H9 (cell line): Measurements from ENCODE around the gene CCDC148. TPM values are rescaled to one million over a fixed set of nuclear protein-coding genes. Genes with fewer than 3 reads are reported as not detected.

Source experiments
- DNase-seq: peaks from one replicate; pipeline ENCODE4 v3.0.0-alpha.2; 2017
- H2AFZ ChIP-seq: one replicate; pipeline ENCODE4 v1.6.1; 2013; ENCODE audit warnings: mild to moderate bottlenecking, low read length, control low read depth, moderate library complexity
- H2AK5ac ChIP-seq: 2 replicates; pipeline ENCODE4 v1.6.1; 2013; ENCODE audit warnings: low read length, control low read depth, mixed read lengths; ENCODE audit not compliant: insufficient read length
- H2BK120ac ChIP-seq: one replicate; pipeline ENCODE4 v1.6.1; 2013; ENCODE audit warnings: low read depth, mild to moderate bottlenecking, low read length, control low read depth, inconsistent platforms; ENCODE audit not compliant: poor library complexity, severe bottlenecking
- H2BK12ac ChIP-seq: 2 replicates; pipeline ENCODE4 v1.6.1; 2013; ENCODE audit warnings: low read length, control low read depth, mixed read lengths, low read depth; ENCODE audit not compliant: insufficient read length
- H2BK15ac ChIP-seq: 2 replicates; pipeline ENCODE4 v1.6.1; 2013; ENCODE audit warnings: low read depth, low read length, control low read depth
- H2BK20ac ChIP-seq: one replicate; pipeline ENCODE4 v1.6.1; 2013; ENCODE audit warnings: low read depth, mild to moderate bottlenecking, low read length, control low read depth, inconsistent platforms; ENCODE audit not compliant: poor library complexity, severe bottlenecking
- H2BK5ac ChIP-seq: 2 replicates; pipeline ENCODE4 v1.6.1; 2013; ENCODE audit warnings: low read length, control low read depth, mixed read lengths; ENCODE audit not compliant: insufficient read length
- H3K14ac ChIP-seq: 2 replicates; pipeline ENCODE4 v1.6.1; 2013; ENCODE audit warnings: low read length, control low read depth; ENCODE audit not compliant: insufficient read depth
- H3K18ac ChIP-seq: 2 replicates; pipeline ENCODE4 v1.6.1; 2013; ENCODE audit warnings: low read depth, mild to moderate bottlenecking, mixed read lengths, low read length, control low read depth; ENCODE audit not compliant: insufficient read length
- H3K23ac ChIP-seq: 2 replicates; pipeline ENCODE4 v1.6.1; 2013; ENCODE audit warnings: low read length, control low read depth, mixed read lengths, low read depth; ENCODE audit not compliant: insufficient read length
- H3K23me2 ChIP-seq: 2 replicates; pipeline ENCODE4 v1.6.1; 2013; ENCODE audit warnings: low read depth, mild to moderate bottlenecking, mixed read lengths, low read length, control low read depth; ENCODE audit not compliant: insufficient read length, poor library complexity, severe bottlenecking
- H3K27ac ChIP-seq: 2 replicates; pipeline ENCODE4 v1.5.1; 2013; ENCODE audit warnings: low read length, control low read depth, mixed read lengths, low read depth; ENCODE audit not compliant: insufficient read length
- H3K27me3 ChIP-seq: 2 replicates; pipeline ENCODE4 v1.6.1; 2013; ENCODE audit warnings: low read length, control low read depth, inconsistent platforms; ENCODE audit not compliant: insufficient read depth
- H3K4ac ChIP-seq: 2 replicates; pipeline ENCODE4 v1.6.1; 2013; ENCODE audit warnings: low read depth, mild to moderate bottlenecking, control low read depth, inconsistent platforms, low read length, moderate library complexity
- H3K4me1 ChIP-seq: 2 replicates; pipeline ENCODE4 v1.6.1; 2013; ENCODE audit warnings: low read length, control low read depth, inconsistent platforms; ENCODE audit not compliant: insufficient read depth
- H3K4me2 ChIP-seq: 2 replicates; pipeline ENCODE4 v1.6.1; 2013; ENCODE audit warnings: low read length, control low read depth, mixed read lengths; ENCODE audit not compliant: insufficient read length, insufficient read depth
- H3K56ac ChIP-seq: 2 replicates; pipeline ENCODE4 v1.6.1; 2013; ENCODE audit warnings: low read depth, mild to moderate bottlenecking, mixed read lengths, low read length, control low read depth; ENCODE audit not compliant: insufficient read length
- H3K79me1 ChIP-seq: 2 replicates; pipeline ENCODE4 v1.6.1; 2013; ENCODE audit warnings: low read depth, mild to moderate bottlenecking, moderate library complexity, low read length, control low read depth, inconsistent platforms; ENCODE audit not compliant: insufficient read depth, poor library complexity, severe bottlenecking
- H3K79me2 ChIP-seq: 2 replicates; pipeline ENCODE4 v1.6.1; 2013; ENCODE audit warnings: low read length, control low read depth, inconsistent platforms; ENCODE audit not compliant: insufficient read depth
- H3K9ac ChIP-seq: 2 replicates; pipeline ENCODE4 v1.6.1; 2013; ENCODE audit warnings: low read length, control low read depth, mixed read lengths; ENCODE audit not compliant: insufficient read length; ENCODE audit errors: extremely low read depth
- H3K9me3 ChIP-seq: one replicate; pipeline ENCODE4 v1.6.1; 2013; ENCODE audit warnings: low read depth, low read length, inconsistent platforms; ENCODE audit not compliant: control insufficient read depth
- H3T11ph ChIP-seq: one replicate; pipeline ENCODE4 v1.6.1; 2013; ENCODE audit warnings: mild to moderate bottlenecking, low read length, control low read depth, inconsistent platforms
- H4K20me1 ChIP-seq: one replicate; pipeline ENCODE4 v1.6.1; 2013; ENCODE audit not compliant: control insufficient read depth, insufficient read length, insufficient read depth
- H4K5ac ChIP-seq: 2 replicates; pipeline ENCODE4 v1.6.1; 2013; ENCODE audit warnings: low read depth, mild to moderate bottlenecking, mixed read lengths, low read length, control low read depth; ENCODE audit not compliant: insufficient read length
- H4K8ac ChIP-seq: replicated peaks from 2 replicates; pipeline ENCODE4 v1.6.1; 2013; ENCODE audit warnings: low read length, control low read depth, mixed read lengths, low read depth; ENCODE audit not compliant: insufficient read length
- H4K91ac ChIP-seq: 2 replicates; pipeline ENCODE4 v1.6.1; 2013; ENCODE audit warnings: low read depth, mild to moderate bottlenecking, moderate library complexity, mixed read lengths, low read length, control low read depth; ENCODE audit not compliant: insufficient read length
- H3K27ac Mint-ChIP-seq, 3 experiments: 2 replicates in 2 of 3; 3 replicates in 1 of 3; pipeline ENCODE4 v1.8.0; 2020 to 2021; ENCODE audit warnings: mixed read lengths in 3 of 3, mild to moderate bottlenecking in 1 of 3, moderate library complexity in 1 of 3
- H3K27me3 Mint-ChIP-seq: 2 replicates; pipeline ENCODE4 v1.8.0; 2021; ENCODE audit warnings: low read depth, mild to moderate bottlenecking, moderate library complexity, mixed read lengths
- H3K36me3 Mint-ChIP-seq, 3 experiments: 2 replicates in 2 of 3; 3 replicates in 1 of 3; pipeline ENCODE4 v1.8.0; 2020 to 2021; ENCODE audit warnings: low read depth in 3 of 3, mixed read lengths in 3 of 3; ENCODE audit not compliant: insufficient read depth in 1 of 3
- H3K4me1 Mint-ChIP-seq, 2 experiments: 2 replicates each; pipeline ENCODE4 v1.8.0; 2020; ENCODE audit warnings: mixed read lengths in 2 of 2
- H3K4me3 Mint-ChIP-seq, 2 experiments: 2 replicates in 1 of 2; 3 replicates in 1 of 2; pipeline ENCODE4 v1.8.0; 2020 to 2021; ENCODE audit warnings: mild to moderate bottlenecking in 2 of 2, mixed read lengths in 2 of 2, moderate library complexity in 1 of 2
- H3K9me3 Mint-ChIP-seq, 2 experiments: 2 replicates in 1 of 2; 3 replicates in 1 of 2; pipeline ENCODE4 v1.8.0; 2020; ENCODE audit warnings: mild to moderate bottlenecking in 2 of 2, mixed read lengths in 2 of 2, moderate library complexity in 1 of 2
- CTCF ChIP-seq: fragments of 200-600 bp; sonication (generic); conservative IDR thresholded peaks from 3 replicates; pipeline ENCODE4 v1.8.0; 2021; ENCODE audit warnings: antibody characterized with exemption, mild to moderate bottlenecking
- WGBS: extraction: QIAGEN DNeasy Blood & Tissue Kit; methylation state at CpG from one replicate; pipeline ENCODE4 v1.1.7; 2013; ENCODE audit warnings: missing lambda C conversion rate, low lambda C conversion rate, mixed read lengths; ENCODE audit not compliant: insufficient read length; ENCODE audit errors: extremely low coverage; 5-methylcytosine and 5-hydroxymethylcytosine counted together
- total RNA-seq: library from RNA; stranded (reverse); gene quantifications from 2 replicates; pipeline ENCODE4 v1.2.1, GENCODE V29; 2021

Gene CCDC148
- total RNA-seq, 1 experiment from 2014 or later, result 1.5 TPM

- peaks cover 20 to 24% of the 10 kb centered on the region in 2 experiments for H3K4me1 Mint-ChIP-seq
- H2BK20ac ChIP-seq, result no peak overlapping the region
- peaks cover 14 to 20% of the 10 kb centered on the region in 2 experiments for H3K9me3 Mint-ChIP-seq
- H3K4me1 ChIP-seq, result peaks cover 2% of the 10 kb centered on the region; the same call in 1 of the 2 replicates
- no CpG with 5 or more reads among the region's 1 CpG for WGBS
- no peaks in the 10 kb centered on the region for H3K79me1 ChIP-seq
- no peaks in the 10 kb centered on the region; the same call in 1 of the 2 replicates for H3K27me3 ChIP-seq
- H3K56ac ChIP-seq, result no peak overlapping the region
- H4K8ac ChIP-seq, result no peak overlapping the region
- no peak for TF ChIP-seq CTCF
- H3K79me2 ChIP-seq, result no peaks in the 10 kb centered on the region
- peaks cover 5 to 28% (median 8%) of the 10 kb centered on the region in 3 experiments; a peak in 6 of 7 replicates for H3K36me3 Mint-ChIP-seq
- H3K4me3 Mint-ChIP-seq, result no peak overlapping the region
- H4K91ac ChIP-seq, result no peak overlapping the region
- H3K4me2 ChIP-seq, result no peak overlapping the region
- no peak overlapping the region for H2AK5ac ChIP-seq
- no peaks in the 10 kb centered on the region for H3K23me2 ChIP-seq
- H4K20me1 ChIP-seq, result no peaks in the 10 kb centered on the region
- H2BK5ac ChIP-seq, result no peak overlapping the region
- no peak for DNase-seq
- no peak overlapping the region for H3K23ac ChIP-seq
- H3K27me3 Mint-ChIP-seq, result no peaks in the 10 kb centered on the region; the same call in 1 of the 2 replicates
- H2BK120ac ChIP-seq, result no peak overlapping the region
- no peaks in the 10 kb centered on the region for H3K9me3 ChIP-seq
- no peak overlapping the region for H3K4ac ChIP-seq
- H2BK12ac ChIP-seq, result no peak overlapping the region
- H2BK15ac ChIP-seq, result no peak overlapping the region
- no peak overlapping the region for H3K9ac ChIP-seq
- no peak overlapping the region for H3T11ph ChIP-seq
- no peak overlapping the region for H3K18ac ChIP-seq
- H4K5ac ChIP-seq, result no peak overlapping the region
- H3K27ac ChIP-seq, result no peak overlapping the region
- no peak overlapping the region for H2AFZ ChIP-seq
- no peak overlapping the region for H3K27ac Mint-ChIP-seq
- no peak overlapping the region for H3K14ac ChIP-seq
These were observed 46.4 kb downstream of the CCDC148 start for GRCh38 chr2:158410132-158410531.
